ENCODE results near the gene SIAE.

SIAE gene, protein sequence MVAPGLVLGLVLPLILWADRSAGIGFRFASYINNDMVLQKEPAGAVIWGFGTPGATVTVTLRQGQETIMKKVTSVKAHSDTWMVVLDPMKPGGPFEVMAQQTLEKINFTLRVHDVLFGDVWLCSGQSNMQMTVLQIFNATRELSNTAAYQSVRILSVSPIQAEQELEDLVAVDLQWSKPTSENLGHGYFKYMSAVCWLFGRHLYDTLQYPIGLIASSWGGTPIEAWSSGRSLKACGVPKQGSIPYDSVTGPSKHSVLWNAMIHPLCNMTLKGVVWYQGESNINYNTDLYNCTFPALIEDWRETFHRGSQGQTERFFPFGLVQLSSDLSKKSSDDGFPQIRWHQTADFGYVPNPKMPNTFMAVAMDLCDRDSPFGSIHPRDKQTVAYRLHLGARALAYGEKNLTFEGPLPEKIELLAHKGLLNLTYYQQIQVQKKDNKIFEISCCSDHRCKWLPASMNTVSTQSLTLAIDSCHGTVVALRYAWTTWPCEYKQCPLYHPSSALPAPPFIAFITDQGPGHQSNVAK

DNA sequence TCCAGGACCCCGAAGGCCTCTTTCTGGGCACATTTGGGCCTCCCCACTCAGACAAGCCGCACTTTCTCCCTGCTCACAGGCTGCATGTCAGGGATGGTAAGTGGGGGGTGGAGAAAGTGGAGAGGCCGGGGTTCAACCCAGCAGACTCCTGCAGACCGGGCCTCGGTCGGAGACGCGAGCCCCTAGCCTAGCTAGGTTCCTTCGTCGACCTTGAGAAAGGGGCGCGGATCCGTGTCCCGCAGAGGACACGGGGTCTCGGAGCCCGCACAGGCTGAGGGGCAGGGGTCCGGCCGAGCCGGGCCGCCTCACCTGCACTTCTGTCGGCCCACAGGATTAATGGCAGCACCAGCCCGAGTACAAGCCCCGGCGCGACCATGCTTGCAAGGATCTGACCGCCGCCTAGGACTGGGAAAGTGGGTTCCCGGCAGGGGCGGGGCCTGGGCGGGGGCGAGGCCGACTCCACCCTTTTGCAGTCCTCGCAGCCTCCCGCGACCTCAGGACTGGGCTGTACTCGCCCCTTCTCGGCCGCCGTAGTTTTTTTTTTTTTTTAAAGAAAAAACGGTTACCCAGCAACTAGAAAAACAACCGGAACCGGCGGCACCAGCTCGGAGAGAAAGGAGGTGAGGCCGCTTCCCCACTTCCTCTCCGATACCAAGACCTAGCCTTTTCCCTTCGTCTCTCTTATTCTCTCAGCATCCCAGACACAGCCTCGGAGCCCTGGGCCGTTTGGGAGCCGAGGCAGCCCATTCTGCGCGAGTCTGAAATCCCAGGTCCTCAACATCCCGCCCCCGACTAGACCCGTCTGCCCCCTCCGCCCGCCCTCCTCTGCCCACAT lies at the start of gene SIAE, which contains the start of gene SPA17:
Gene SIAE (minus strand): TSS at position 407 of the 835 bp plus-strand sequence. CDS start 31 bp downstream, at position 376.
Gene SPA17 (plus strand): TSS at position 572 of the 835 bp plus-strand sequence. CDS start 1,361 bp downstream, outside the sequence.
- DNase-seq (ENCODE audit: low read depth) = peak; percentile 95

DNA sequence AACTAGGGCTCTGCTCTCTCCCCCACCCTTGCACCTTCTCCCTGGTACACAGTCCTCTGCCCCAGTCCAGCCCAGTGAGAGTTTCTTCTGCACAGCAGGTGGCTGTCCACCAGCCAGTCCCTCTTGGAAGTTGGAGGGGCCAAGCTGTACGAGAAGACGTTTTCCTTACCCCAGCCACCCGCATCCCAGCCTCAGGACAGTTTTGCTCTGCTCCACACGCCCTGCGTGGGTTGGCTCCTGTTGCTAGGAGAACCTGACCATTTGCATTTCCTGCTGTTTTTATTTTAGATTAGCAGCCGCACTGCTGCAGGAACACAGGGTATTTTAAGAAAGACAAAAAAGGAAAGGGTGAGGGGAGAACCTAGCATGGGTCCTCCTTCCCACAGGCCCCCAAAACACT lies 48.6 kb upstream of the SIAE start:
- no peak for DNase-seq (ENCODE audit: low read depth)

DNA sequence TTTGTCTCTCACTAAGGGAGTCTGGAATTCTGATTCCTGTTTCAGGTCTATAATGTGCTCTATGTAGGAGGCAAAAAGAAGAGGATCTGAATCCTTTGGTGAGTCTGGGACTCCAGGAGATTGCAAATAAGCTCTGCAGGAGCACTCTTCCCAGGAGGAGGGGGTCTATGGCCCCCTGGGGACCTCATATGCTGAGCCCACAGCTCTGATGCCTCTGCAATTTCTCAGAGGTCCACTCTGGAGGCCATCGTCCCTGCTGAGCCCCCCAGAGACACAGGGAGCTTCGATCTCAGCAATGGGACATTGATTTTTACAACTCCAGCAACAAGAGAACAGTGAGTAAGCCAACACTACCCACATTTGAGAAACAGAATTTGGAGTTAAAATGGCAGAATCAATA lies 46.0 kb upstream of the SIAE start:
- no peak for DNase-seq (ENCODE audit: low read depth)

DNA sequence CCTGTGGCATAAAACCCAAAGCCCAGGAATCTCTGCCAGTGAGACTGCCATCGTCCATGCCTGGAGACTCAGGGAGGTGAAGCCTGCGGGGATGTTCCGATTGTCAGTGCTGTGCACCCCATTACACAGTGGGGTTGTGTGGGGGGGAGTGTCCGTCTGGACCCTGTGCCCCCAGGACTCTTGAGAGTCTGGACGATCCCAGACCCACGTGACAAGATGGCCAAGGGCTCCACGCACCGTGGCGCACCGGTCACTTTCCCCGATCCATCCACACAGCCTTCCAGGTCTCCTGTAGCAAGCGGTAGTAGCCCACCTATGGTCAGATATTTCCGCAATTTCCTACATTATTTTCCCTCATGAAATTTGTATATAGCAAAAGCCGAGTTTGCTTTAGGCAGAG lies 45.3 kb upstream of the SIAE start:
- DNase-seq (ENCODE audit: low read depth) = no peak

DNA sequence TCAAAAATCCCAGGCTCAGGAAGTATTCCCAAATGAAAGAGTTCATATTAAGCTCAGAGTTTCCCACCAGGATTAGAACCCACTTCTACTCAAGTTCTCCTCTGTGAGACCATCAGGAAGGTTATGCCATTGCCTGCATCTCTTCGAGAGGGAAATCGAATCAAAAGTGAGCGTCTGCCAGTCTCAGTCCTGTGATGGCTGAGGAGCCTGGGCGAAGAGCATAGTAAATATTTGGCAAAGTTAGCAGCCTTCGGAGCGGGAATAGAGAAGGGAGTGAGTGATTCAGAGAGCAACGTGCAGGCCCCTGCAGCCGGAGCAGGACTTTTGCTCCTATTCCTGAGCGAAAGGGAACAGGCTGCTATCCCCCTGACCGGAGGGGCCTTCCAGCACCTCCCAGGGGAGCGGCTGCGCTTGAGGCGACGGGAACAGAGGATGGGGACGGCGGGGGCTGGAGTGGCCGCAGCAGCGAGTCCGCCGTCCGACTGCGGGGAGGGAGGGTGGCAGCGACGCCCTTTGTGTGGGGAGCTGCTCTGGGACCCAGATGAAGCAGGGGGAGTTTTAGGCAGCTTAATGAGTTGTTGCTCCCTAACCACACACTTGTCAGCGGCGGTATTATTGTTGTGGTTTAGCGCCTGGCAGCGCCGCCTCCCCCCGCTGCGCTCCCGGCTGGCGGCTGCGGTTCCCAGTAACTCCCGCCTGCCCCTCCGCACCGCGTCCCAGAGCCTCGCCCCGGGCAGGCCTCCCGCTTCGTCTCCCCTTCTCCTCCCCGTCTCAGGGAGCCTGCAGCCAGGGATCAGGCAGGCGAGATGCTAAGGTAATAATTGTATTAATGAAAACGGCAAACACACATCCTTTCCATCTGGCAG lies 44.5 kb upstream of the SIAE start:
- no peak for DNase-seq (ENCODE audit: low read depth)

DNA sequence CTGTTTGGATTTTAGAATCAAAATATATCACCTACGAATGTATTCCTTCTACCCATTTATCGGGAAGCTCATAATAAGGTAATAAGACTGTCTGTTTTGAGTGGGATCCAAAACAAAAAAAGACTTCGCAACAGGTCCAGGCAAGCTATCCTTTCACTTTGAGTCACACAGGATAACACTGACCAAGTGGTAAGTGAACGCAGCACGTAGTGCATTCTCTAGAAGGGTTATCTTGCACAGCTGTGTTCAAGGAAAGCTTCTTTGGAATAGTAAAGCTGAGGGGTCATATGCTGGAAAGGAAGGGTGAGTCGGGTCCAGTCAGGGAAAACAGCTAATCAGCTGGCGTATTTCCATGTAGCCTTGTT lies 43.9 kb upstream of the SIAE start:
- DNase-seq (ENCODE audit: low read depth) = no peak

DNA sequence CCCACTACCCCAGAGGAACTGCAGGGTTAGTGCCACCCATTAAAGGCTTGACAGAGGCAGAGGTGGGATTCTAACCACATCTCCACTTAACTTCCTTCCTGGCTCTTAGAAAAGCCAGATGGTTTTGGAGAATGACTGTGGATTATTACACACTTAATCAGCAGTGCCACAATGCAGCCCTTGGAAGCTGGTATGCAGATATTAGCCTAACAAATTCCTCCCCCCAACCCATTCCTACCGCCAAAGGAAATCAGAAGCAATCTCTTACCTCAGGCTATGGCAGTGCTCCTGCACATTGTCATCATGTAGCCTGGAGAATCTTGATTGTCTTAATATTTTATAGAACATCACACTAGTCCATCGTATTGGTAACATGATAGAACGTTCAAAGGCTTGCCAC lies 43.1 kb upstream of the SIAE start:
- DNase-seq (ENCODE audit: low read depth) = no peak

DNA sequence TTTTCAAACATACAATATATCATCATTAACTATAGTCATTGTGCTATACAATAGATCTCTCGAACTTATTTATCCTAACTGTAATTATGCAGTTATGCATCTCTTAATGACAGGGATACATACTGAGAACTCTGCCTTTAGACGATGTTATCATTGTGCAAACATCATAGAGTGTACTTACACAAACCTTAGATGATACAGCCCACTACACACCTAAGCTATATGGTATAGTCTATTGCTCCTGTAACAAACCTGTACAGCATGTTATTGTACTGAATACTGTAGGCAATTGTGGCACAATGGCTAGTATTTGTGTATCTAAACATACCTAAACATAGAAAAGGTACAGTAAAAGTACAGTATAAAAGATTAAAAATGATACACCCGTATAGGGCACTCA lies 38.9 kb upstream of the SIAE start:
- DNase-seq (ENCODE audit: low read depth) = no peak

DNA sequence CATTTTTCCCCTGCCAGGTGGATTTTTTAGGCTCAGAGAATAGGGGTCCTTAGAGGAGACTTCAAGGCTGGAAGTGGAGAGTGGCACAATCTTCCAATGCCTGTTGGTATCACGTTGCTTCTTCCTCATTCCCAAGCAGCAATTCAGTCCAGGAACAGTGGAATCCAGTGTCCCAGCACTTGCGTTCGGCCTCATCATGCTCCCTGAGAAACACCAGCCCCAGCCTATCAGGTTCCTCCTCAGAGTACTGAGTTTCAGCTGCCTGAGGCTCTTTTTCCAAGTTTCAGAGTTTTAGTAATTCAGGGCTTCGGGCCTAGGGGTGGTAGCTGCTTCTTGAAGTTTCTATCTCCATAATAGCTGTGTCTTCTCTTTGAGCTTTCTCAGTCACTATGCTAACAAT lies 34.3 kb upstream of the SIAE start:
- no peak for DNase-seq (ENCODE audit: low read depth)

DNA sequence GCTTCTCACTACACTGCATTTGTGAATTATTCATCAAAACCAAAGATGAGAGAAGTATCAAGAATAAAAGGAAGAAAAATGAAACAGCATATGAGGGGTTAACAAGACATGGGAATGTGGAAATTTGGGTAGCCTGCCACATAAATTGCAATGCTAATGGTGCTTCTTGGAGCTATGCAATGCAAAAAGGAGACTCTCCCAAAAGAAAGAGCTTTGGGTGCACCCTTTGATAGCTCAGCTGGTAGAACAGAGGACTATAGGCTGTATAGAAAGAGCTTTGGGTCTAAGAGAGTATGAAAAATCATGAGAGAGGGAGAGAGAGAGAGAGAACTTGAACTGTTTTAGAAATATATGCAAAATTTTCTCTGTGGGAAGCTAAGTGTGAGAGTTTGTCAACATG lies 26.5 kb upstream of the SIAE start:
- no peak for DNase-seq (ENCODE audit: low read depth)

DNA sequence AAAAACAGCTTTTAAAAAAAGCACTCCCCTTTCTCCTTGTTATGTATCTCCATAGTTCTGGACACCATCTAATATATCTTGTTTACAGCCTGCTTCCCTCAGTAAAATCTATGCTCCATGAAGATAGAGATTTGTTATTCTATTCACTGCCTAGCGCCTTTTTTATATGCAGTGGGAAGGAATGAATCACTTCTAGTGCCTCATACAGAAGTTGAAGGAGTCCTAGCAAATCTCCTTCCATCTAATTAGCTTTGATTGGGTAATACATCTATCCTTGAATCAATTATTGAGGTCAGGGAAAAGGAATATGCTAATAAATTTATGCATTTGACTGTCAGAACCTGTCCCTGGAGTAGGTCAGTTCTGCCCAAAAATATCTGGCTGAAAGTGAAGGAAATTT lies 26.0 kb upstream of the SIAE start:
- DNase-seq (ENCODE audit: low read depth) = no peak

DNA sequence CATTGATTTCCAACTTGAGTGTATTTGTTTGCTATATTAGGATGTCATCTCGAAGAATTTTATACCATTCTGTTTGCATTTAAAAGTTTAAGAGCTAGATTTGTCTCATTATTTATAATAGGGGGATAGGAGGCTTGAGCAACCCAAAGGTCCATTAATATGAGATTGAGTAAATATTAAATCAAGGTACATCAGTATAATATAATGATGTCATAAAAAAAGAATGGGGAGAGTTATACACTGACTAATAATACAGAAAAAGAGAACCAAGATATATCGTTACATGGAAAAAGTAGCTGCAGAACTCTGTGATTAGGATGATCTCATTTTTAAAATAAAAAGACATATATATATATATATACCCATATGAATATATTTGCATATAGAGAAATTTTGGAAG lies 19.6 kb upstream of the SIAE start:
- no peak for DNase-seq (ENCODE audit: low read depth)

DNA sequence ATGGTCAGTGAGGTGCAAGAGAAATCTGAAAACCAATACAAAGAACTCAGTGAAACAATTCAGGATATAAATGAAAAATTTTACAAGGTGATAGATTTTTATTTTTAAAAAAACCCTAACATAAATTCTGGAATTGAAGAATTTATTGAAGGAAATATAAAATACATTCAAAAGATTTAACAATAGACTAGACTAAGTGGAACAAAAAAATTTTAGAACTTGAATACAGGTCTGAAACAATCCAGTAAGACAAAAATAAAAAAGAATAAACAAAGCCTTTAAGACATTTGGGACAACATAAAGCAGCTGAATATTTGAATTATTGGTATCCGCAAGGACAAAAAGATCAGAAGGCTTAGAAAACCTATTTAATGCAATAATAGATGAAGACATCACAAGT lies 8.9 kb upstream of the SIAE start:
- no peak for DNase-seq (ENCODE audit: low read depth)

DNA sequence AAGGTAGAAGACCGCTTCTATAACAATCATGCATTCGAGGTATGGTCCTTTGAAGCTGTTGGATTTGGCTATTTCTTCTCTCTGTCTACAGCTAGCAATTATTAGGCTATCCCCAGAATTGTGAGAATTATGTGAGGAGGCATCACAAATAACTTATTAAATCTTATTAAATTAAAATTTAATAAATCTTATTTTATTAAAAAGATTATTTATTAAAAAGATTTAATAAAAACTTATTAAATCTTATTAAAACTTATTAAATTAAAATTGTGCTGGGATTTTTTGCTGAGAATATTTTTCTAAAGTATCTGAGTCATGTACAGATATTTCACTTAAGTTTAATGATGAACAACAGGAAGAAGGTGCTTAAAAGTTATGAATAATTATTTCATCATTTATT lies 7.9 kb upstream of the SIAE start:
- no peak for DNase-seq (ENCODE audit: low read depth)

DNA sequence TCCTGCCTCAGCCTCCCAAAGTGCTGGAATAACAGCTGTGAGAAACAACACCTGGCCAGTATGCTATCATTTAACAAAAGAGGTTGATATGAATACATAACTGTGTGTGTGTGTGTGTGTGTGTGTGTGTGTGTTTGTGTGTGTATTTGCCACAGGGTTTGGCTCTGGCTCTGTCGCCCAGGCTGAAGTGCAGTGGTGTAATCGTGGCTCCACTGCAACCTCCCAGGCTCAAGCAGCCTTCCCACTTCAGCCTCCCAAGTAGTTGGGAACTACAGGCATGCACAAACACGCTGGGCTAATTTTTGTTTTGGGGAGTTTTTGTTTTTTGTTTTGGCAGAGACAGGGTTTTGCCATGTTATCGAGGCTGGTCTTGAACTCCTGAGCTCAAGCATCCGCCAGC lies 4.9 kb upstream of the SIAE start:
- DNase-seq (ENCODE audit: low read depth) = no peak

DNA sequence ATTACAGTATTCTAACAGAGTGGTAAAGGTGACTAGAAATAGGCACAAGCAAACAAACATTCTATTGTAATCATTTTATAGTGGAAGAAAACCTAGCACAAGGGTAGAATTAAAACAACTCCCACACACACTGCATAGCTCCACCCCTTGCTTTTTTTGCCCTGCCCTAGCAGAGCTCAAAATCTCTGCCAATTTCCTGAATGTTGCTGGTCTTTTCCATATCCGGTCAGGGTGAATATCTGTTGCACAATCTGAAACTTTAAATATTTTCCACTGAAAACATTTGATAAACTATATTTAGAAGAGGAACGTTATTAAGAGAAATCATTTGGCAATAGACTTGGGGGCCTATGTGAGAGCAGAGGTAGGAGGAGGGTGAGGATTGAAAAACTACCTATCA lies 2.8 kb upstream of the SIAE start:
- no peak for DNase-seq (ENCODE audit: low read depth)

DNA sequence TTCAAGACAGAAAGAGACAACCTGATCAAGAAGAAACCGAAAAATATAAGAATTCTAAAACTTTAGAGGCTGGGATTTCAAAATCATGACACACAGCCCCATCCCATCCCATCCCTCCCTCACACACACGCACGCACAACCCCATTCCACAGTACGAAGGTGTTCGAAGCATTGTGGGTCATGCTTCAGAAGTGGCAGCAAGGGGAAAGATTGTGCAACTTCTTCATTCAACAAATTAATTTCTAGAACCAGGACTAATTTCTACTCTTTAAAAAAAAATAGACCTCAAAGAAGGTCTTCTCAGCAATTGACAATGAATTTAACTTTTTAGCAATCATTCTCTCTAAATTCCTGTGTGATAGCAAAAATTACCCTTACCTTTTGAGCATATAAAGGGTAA lies 1.0 kb upstream of the SIAE start:
- no peak for DNase-seq (ENCODE audit: low read depth)

DNA sequence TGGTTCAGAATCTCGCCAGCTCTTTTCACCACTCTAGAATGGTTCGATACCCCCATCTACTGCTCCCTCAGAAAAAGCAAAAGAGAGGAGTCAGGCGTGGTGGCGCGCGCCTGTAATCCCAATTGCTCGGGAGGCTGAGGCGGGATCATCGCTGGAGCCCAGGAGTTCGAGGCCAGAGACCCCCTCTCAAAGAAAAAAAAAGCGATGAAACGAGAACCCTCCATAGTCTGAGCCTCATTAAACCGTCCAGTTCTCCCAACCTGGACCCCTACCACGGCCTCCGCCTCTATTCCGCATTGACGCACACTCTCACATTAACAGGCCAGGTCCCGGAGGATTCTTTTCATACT lies 604 bp upstream of the SIAE start:
- DNase-seq (ENCODE audit: low read depth) = no peak

DNA sequence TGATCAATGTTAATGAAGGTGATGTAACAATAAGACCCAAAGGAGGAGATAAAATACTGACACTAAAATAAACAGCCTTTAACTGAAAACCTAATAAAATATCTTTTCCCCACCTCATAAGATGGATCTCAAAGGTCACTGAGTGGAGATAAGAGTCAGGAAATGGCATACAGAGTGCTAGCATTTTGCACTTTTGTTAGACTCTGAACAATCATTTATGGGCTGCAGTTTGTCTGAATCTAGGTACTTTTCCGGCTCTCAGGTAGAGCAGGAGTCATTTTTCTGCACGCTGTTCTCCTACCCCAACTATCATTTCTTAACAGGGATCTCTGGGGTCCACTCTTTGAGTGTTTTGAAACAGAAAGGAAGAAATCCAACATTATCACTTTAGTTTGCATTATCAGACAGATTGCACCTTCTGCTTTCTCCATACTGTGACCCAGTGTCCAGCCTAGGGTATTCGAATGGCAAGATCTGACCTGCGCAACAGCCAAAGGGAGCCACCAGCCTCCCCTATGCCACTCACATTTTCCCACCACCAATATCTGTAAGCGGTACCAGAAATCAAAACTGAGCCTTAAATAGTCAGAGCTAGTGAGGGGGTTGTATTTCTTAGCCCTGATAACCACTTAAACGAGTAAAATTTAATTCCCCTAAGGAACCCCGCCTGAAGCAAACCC lies 863 bp downstream of the SIAE start:
- DNase-seq (ENCODE audit: low read depth) = no peak

DNA sequence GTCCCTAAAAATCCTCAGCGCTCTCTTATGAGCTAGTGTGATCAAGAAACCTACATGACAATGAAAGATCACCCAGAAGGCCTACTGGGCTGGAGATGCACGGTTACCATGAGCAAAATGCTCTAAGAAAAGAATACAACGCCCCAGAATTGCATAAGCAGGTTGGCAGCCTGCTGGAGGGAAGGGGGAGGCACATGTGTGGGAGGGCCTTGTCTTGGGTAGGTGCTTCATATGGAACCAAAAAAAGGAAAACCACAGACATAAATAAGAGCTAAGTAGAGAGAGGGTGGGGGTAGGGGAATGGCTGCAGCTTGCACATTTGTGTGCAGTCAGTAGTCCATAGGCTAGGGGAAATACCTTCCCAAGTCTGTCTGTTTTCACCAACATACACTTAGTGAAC lies 2.8 kb downstream of the SIAE start:
- peak; percentile 42 for DNase-seq (ENCODE audit: low read depth)

DNA sequence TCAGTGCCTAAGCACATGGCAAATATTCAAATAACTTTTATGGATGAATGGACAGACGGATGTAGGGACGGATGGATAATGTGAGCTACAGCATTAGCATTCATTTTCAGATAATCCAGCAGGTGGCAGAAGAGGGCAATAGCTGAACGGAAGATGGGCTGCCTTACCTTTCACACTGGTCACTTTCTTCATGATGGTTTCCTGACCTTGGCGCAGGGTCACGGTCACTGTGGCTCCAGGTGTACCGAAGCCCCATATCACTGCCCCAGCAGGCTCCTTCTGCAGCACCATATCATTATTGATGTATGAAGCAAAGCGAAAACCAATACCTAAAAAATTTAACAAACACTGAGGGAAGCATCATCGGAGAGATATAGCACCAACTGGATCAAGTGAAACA lies 4.3 kb downstream of the SIAE start:
- DNase-seq (ENCODE audit: low read depth) = no peak

DNA sequence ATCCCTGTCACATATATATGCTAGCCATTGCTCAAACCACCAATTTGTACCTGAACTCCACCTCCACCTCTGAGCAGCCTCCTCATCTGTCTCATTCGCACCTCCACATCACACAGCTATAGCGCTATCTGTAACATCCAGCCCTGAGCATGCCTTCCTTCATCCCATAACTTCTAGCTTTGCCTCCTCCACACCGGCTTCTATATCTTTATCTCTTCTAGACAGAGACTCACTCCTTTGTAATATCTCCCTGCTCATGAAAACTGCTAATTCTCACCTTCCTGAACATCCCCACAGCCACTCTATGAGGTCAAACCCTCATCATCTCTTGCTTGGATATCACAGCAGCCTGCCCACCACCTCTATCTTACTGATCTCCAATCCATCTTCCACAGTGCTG lies 5.9 kb downstream of the SIAE start:
- no peak for DNase-seq (ENCODE audit: low read depth)

Measured in CMK (cell line).